T-helper 2 cell treated with Interferon-gamma antibody and Interleukin-4, amounts not matched to agents 5 μg/mL and 100 μg/mL, for 36 hours (primary cell): ENCODE results near the gene TMEM147.

ENCODE experiments used
- DNase-seq: peaks from one replicate; pipeline ENCODE4 v3.0.0; 2021; ENCODE audit warnings: low spot score
- H3K27ac Mint-ChIP-seq: one replicate; pipeline ENCODE4 v1.8.0; 2021; ENCODE audit warnings: mild to moderate bottlenecking, mixed read lengths
- H3K27me3 Mint-ChIP-seq: one replicate; pipeline ENCODE4 v1.8.0; 2021; ENCODE audit warnings: low read depth, mixed read lengths
- H3K36me3 Mint-ChIP-seq: one replicate; pipeline ENCODE4 v1.8.0; 2021; ENCODE audit warnings: low read depth, mixed read lengths
- H3K4me1 Mint-ChIP-seq: one replicate; pipeline ENCODE4 v1.8.0; 2021; ENCODE audit warnings: low read depth, mixed read lengths
- H3K4me3 Mint-ChIP-seq: one replicate; pipeline ENCODE4 v1.8.0; 2022; ENCODE audit warnings: mild to moderate bottlenecking, moderate library complexity, mixed read lengths
- H3K9me3 Mint-ChIP-seq: one replicate; pipeline ENCODE4 v1.8.0; 2021; ENCODE audit warnings: mixed read lengths

Gene TMEM147

DNA sequence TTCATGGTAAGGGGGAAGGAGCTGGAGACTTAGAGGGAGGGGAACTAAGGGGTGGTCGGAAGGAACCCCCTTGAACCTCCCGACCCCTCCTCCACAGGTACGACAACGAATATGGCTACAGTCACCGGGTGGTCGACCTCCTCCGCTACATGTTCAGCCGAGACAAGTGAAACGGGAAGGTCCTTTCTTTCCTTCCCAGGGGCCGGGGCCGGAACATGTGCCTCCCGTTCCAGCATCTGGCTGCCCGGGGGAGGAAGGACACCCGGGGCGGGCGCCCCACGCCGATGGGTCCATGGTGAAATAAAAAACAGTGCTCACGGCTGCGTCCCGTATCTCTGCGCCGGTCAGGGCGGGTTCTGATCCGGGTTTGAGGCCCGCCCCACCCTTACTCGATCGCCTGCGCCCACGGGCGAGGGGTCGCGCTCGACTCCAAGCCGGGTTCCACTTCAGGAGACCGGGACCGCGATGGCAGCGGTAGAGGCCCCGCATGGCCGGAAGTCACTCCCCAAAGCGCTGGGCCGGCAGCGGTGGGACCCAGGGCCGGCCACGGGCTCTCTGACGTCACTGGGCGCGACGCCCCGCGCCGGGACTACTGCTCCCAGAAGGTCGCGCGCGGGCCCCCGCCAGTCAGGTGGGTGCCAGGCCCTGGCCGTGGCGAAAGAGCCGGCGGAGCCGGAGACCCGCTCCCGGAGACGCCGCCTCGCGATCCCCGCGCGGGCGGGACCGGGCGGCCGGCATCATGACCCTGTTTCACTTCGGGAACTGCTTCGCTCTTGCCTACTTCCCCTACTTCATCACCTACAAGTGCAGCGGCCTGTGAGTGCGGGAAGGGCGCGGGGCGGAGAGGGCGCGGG lies at the start of gene TMEM147:
Gene TMEM147 (plus strand): TSS at position 626 of the 854 bp plus-strand sequence. CDS start 114 bp downstream, at position 740.
- Mint-ChIP-seq H3K36me3 (no peaks in the 10 kb centered on the region), H3K9me3 (no peaks in the 10 kb centered on the region), H3K27me3 (no peaks in the 10 kb centered on the region), H3K4me3 (peak within 1 kb of the TSS; percentile 95), H3K27ac (peak within 1 kb of the TSS; percentile 92), H3K4me1 (peaks cover 18% of the 10 kb centered on the region)
- peak; percentile 91 for DNase-seq

- no peaks in the 10 kb centered on the region for H3K9me3 Mint-ChIP-seq
- H3K4me3 Mint-ChIP-seq: no peak overlapping the region
- H3K36me3 Mint-ChIP-seq: no peaks in the 10 kb centered on the region
- DNase-seq: no peak
- H3K27ac Mint-ChIP-seq: no peak overlapping the region
- H3K27me3 Mint-ChIP-seq: peaks cover 13% of the 10 kb centered on the region
- H3K4me1 Mint-ChIP-seq: peaks cover 5% of the 10 kb centered on the region
These were observed 48.0 kb upstream of the TMEM147 start for GRCh38 chr19:35497406-35497805.

DNA sequence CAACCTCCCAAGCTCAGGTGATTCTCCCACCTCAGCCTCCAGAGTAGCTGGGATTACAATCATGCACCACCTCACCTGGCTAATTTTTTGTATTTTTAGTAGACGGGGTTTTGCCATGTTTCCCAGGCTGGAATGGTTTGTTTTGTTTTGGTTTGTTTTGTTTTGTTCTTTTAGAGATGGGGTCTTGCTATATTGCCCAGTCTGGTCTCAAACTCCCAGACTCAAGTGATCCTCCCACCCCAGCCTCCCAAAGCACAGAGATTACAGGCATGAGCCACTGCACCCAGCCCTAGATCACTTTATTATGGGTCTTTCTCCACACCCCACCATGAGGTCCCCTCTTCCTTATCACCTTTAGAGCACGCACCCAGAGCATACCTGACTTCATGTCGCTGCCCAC lies 47.2 kb upstream of the TMEM147 start:
- peaks cover 8% of the 10 kb centered on the region for H3K27me3 Mint-ChIP-seq
- H3K27ac Mint-ChIP-seq: no peak overlapping the region
- no peaks in the 10 kb centered on the region for H3K36me3 Mint-ChIP-seq
- H3K4me3 Mint-ChIP-seq: no peak overlapping the region
- H3K4me1 Mint-ChIP-seq: peaks cover 5% of the 10 kb centered on the region
- H3K9me3 Mint-ChIP-seq: no peaks in the 10 kb centered on the region
- no peak for DNase-seq

- DNase-seq: no peak
- Mint-ChIP-seq H3K27me3 (peaks cover 7% of the 10 kb centered on the region), H3K36me3 (no peaks in the 10 kb centered on the region), H3K4me1 (peaks cover 5% of the 10 kb centered on the region), H3K9me3 (no peaks in the 10 kb centered on the region), H3K4me3 (no peak overlapping the region), H3K27ac (no peak overlapping the region)
These were observed 46.4 kb upstream of the TMEM147 start for GRCh38 chr19:35498984-35499527.

DNA sequence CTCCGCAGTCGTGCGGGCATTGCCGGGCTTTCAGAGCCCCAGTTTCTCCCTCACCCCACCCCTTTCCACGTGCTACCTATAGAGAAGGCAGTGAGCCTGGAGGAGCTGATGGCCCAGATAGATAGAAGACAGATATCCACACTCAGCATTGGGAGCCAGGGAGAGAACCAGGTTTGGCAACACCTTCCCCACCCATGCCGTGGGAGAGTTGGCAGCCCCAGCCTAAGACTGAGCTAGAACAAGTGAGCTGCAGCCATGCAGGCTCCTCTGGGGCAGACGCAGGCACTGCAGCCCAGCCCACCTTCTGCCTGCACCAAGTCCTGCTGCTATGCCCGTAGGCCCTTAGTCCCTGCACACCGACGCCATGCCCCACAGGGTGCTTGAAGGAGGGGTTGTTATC lies 44.8 kb upstream of the TMEM147 start:
- peaks cover 11% of the 10 kb centered on the region for H3K27me3 Mint-ChIP-seq
- H3K9me3 Mint-ChIP-seq: no peaks in the 10 kb centered on the region
- no peak for DNase-seq
- H3K27ac Mint-ChIP-seq: no peak overlapping the region
- H3K36me3 Mint-ChIP-seq: no peaks in the 10 kb centered on the region
- no peak overlapping the region for H3K4me3 Mint-ChIP-seq
- H3K4me1 Mint-ChIP-seq: peaks cover 4% of the 10 kb centered on the region

GRCh38 chr19:35501684-35502083 lies 43.7 kb upstream of the TMEM147 start:
- no peak for DNase-seq
- Mint-ChIP-seq H3K27me3 (peaks cover 16% of the 10 kb centered on the region), H3K36me3 (no peaks in the 10 kb centered on the region), H3K4me3 (no peak overlapping the region), H3K27ac (no peak overlapping the region), H3K9me3 (no peaks in the 10 kb centered on the region), H3K4me1 (peaks cover 4% of the 10 kb centered on the region)

- Mint-ChIP-seq H3K9me3 (no peaks in the 10 kb centered on the region), H3K27ac (no peak overlapping the region), H3K4me3 (no peak overlapping the region), H3K27me3 (peaks cover 23% of the 10 kb centered on the region), H3K4me1 (peaks cover 4% of the 10 kb centered on the region), H3K36me3 (no peaks in the 10 kb centered on the region)
- no peak for DNase-seq
These were observed 42.7 kb upstream of the TMEM147 start for GRCh38 chr19:35502751-35503150.

GRCh38 chr19:35506011-35506410 lies 39.4 kb upstream of the TMEM147 start:
- Mint-ChIP-seq H3K36me3 (no peaks in the 10 kb centered on the region), H3K4me3 (no peak overlapping the region), H3K9me3 (no peaks in the 10 kb centered on the region), H3K27me3 (peaks cover 52% of the 10 kb centered on the region), H3K4me1 (peaks cover 12% of the 10 kb centered on the region), H3K27ac (no peak overlapping the region)
- DNase-seq: no peak

DNA sequence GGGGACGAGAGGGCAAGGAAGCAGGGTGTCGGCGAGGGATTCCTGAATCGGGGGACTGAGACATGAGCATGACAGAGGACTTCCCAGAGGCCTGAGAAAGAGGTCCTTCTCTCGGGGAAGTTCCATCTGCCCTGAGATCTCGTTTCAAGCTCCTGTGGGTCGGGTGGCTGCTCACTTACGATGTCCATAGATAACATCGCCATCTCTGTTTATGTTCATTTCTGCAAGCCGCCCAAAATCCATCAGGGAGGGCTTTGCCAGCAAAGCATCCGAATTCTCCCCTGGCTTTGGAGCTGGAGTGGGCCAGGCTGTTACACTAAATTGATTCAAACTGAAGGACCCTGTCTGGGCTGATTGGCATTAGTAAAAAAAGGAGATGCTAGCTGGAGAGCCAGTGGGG lies 37.9 kb upstream of the TMEM147 start:
- no peak for DNase-seq
- Mint-ChIP-seq H3K27ac (no peak overlapping the region), H3K27me3 (peaks cover 58% of the 10 kb centered on the region), H3K4me3 (no peak overlapping the region), H3K9me3 (no peaks in the 10 kb centered on the region), H3K4me1 (peaks cover 8% of the 10 kb centered on the region), H3K36me3 (no peaks in the 10 kb centered on the region)

DNA sequence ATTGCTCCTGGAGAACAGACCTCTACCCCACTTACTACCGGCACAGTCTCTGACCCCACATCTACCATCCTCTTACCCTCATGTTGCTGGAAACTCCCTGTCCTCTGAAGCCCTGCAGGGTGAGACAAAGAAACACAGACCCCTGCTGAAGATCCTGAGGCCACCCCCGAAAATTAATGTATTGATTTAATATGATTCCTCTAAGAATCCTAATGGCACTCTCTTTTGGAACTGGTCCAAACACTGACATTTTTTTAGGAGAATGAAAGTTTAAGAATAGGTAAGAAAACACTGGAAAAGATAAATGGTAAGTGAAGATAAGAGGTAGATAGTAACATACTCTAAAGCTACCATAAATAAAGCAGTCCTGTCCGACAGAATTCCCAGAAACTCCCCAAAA lies 37.3 kb upstream of the TMEM147 start:
- peaks cover 63% of the 10 kb centered on the region for H3K27me3 Mint-ChIP-seq

DNA sequence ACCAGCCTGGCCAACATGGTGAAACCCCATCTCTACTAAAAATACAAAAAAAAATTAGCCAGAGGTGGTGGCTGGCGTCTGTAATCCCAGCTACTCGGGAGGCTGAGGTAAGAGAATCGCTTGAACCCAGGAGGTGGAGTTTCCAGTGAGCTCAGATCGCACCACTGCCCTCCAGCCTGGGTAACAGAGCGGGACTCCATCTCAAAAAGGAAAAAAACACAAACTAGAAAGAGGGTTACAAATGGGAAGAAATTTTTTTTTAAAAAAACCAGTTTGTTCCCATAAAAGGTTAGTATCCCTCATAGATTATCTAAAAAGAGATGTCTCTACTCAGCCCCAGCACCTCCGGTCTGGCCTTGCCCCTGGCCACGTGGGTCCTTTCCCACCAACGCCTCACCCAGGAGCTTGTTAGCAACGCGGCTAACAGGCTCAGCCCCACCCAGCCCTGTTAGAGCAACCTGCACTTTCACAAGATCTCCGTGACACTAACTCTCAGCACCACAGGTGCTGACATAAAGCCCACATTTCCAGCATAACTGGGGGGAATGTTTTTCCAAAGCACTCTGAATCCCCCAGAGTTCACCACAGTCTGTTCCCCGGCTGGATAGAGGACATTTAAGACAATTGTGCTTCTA lies 36.3 kb upstream of the TMEM147 start:
- H3K27me3 Mint-ChIP-seq: peaks cover 61% of the 10 kb centered on the region
- H3K36me3 Mint-ChIP-seq: no peaks in the 10 kb centered on the region
- H3K4me3 Mint-ChIP-seq: peak overlapping the region; percentile 15
- H3K4me1 Mint-ChIP-seq: peaks cover 8% of the 10 kb centered on the region
- no peak for DNase-seq
- H3K27ac Mint-ChIP-seq: no peak overlapping the region
- H3K9me3 Mint-ChIP-seq: no peaks in the 10 kb centered on the region

More for the DNA sequence above, 37.3 kb upstream of the TMEM147 start:
- Mint-ChIP-seq H3K27ac (no peak overlapping the region), H3K9me3 (no peaks in the 10 kb centered on the region), H3K36me3 (no peaks in the 10 kb centered on the region), H3K4me1 (peaks cover 8% of the 10 kb centered on the region), H3K4me3 (no peak overlapping the region)
- DNase-seq: no peak

DNA sequence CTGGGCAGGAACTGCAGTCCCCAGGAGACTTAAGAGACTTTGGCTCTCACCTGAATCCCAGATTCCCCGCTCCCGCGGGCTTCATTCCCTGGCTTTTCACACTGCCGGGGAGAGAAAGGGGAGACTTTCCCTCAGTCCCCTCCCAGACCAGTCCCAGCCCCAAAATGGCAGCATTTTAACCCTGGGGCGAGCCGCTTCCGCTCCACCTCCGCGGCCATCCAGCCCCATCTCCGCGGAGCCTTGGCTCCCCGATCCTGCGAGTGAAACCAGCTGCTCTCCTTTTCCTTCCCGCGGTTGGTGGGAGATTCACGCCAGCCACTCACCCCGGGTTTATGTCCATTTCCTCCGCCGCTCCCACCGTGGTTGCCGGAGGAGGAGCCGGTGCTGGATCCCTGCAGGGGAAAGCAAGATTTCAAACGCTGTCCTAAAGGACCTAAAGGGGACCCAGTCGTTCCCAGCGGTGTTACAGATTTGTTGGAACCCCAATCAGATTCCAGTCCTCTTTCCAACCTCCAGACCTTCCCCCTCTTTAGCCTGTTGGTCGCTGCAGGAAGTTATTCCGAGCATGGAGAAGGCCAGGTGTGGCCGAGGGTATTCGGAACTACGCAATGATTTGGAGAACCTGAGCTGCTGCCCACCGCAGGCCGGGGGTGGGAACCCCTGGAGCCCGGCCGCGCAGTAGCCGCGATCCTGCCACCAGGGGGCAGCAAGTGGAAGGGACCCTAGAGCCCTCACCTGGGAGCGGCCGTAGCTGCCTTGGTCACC lies 35.4 kb upstream of the TMEM147 start:
- H3K36me3 Mint-ChIP-seq: no peaks in the 10 kb centered on the region
- H3K4me1 Mint-ChIP-seq: peaks cover 8% of the 10 kb centered on the region
- H3K27ac Mint-ChIP-seq: no peak overlapping the region
- H3K27me3 Mint-ChIP-seq: peaks cover 61% of the 10 kb centered on the region
- H3K9me3 Mint-ChIP-seq: no peaks in the 10 kb centered on the region
- peak; percentile 59 for DNase-seq
- peak overlapping the region; percentile 54 for H3K4me3 Mint-ChIP-seq

DNA sequence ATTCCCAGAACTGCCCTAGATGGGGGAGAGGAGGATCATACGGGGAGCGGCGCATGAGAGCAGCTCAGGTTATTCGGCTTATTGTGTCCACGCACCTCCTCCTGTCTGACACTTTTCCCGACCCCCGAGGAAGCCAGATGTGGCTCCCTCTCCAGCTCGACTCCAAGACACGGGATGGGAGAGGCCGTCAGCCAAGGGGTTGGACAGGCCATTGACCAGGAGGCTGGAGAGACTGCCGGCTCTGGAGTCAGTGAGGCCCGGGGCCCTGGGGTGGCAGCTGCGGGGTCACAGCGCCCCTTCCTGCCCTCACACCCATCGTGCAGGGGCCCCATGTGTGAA lies 34.8 kb upstream of the TMEM147 start:
- peaks cover 8% of the 10 kb centered on the region for H3K4me1 Mint-ChIP-seq
- DNase-seq: no peak
- H3K4me3 Mint-ChIP-seq: no peak overlapping the region
- no peaks in the 10 kb centered on the region for H3K9me3 Mint-ChIP-seq
- H3K27ac Mint-ChIP-seq: no peak overlapping the region
- peaks cover 57% of the 10 kb centered on the region for H3K27me3 Mint-ChIP-seq
- no peaks in the 10 kb centered on the region for H3K36me3 Mint-ChIP-seq

DNA sequence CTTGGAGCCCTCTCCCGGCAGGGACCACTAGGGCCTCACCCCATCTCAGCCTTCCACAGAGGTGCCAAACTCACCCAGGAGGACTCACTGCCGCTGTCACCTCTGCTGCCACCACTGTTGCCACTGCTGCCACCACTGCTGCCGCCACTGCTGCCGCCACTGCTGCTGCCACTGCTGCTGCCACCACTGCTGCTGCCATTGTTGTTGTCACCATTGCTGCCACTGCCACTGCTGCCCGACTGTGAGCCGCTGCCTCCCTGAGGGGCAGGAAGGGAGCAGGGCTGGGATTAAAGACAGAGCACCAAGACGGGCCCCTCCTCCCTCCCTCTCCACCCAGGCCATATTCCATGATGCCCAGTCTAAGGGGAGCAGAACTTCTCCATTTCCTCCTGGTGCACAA lies 34.1 kb upstream of the TMEM147 start:
- Mint-ChIP-seq H3K36me3 (no peaks in the 10 kb centered on the region), H3K9me3 (no peaks in the 10 kb centered on the region), H3K27me3 (peaks cover 52% of the 10 kb centered on the region), H3K4me1 (peaks cover 8% of the 10 kb centered on the region), H3K27ac (no peak overlapping the region), H3K4me3 (no peak overlapping the region)
- no peak for DNase-seq
